K562 (cell line): Measurements from ENCODE around the gene STPG4. TPM values are rescaled to one million over a fixed set of nuclear protein-coding genes. Genes with fewer than 3 reads are reported as not detected.

Experiments
- ATAC-seq: fragments of 200-7000 bp; cut with Tn5 transposase; 3 replicates; pipeline ENCODE4 v1.9.1; 2020; ENCODE audit warnings: moderate library complexity
- BruUV-seq: library from RNA; stranded (reverse); fragments of 400-500 nt; replicated peaks from 2 replicates; lab custom pipeline; 2021; lab: Mats Ljungman, UMichigan
- CTCF ChIA-PET: fragments of 300-600 bp; formaldehyde crosslinking; extraction: SDS; loops from one replicate; lab custom pipeline; 2021; ENCODE audit warnings: low intra/inter-chr PET ratio; lab: Yijun Ruan, JAX
- POLR2A ChIA-PET: fragments of 300-600, 350-650 bp; sonication (Branson Sonifier 250); formaldehyde crosslinking; extraction: SDS; loops from one replicate; lab custom pipeline; 2021; ENCODE audit warnings: antibody characterized with exemption, inconsistent platforms; lab: Yijun Ruan, JAX
- DNase-seq, 4 experiments: peaks; one replicate each; pipeline versions ENCODE4 v3.0.0 to v3.0.0-alpha.2; 2011 to 2018; ENCODE audit warnings: low spot score in 3 of 4, mixed read lengths in 3 of 4; ENCODE audit errors: extremely low read depth in 1 of 4
- FAIRE-seq: peaks from 2 replicates; lab custom pipeline; 2011; peaks lifted over from hg19 to GRCh38; lab: Jason Lieb, UNC
- H2AFZ ChIP-seq: 2 replicates; pipeline ENCODE4 v1.6.0; 2011; ENCODE audit warnings: low read depth, low read length, control low read depth, inconsistent platforms
- H3K27ac ChIP-seq: fragments of 200-600 bp; 3 replicates; pipeline ENCODE4 v1.8.0; 2011; ENCODE audit warnings: low read depth, mild to moderate bottlenecking, control low read depth, inconsistent platforms, low read length, moderate library complexity, mixed read lengths; ENCODE audit errors: extremely low read depth
- H3K27me3 ChIP-seq, 2 experiments: fragments of 300-600 bp in 1 of 2; 2 replicates in 1 of 2; 3 replicates in 1 of 2; pipeline versions ENCODE4 v1.6.0 to v1.8.0; 2011; ENCODE audit warnings: inconsistent platforms in 2 of 2, low read length in 2 of 2, mild to moderate bottlenecking in 1 of 2, mixed read lengths in 1 of 2, moderate library complexity in 1 of 2; ENCODE audit not compliant: control insufficient read depth in 2 of 2, insufficient read depth in 2 of 2
- H3K36me3 ChIP-seq: fragments of 300-600 bp; 3 replicates; pipeline ENCODE4 v1.8.0; 2011; ENCODE audit warnings: mild to moderate bottlenecking, low read length, inconsistent platforms; ENCODE audit not compliant: control insufficient read depth, insufficient read depth
- H3K4me1 ChIP-seq, 2 experiments: fragments of 200-600 bp in 1 of 2; replicated peaks in 1 of 2; 2 replicates in 1 of 2; 3 replicates in 1 of 2; pipeline versions ENCODE4 v1.5.1 to v1.8.0; 2011; ENCODE audit warnings: inconsistent platforms in 2 of 2, low read length in 2 of 2, mild to moderate bottlenecking in 1 of 2, mixed read lengths in 1 of 2, moderate library complexity in 1 of 2; ENCODE audit not compliant: control insufficient read depth in 2 of 2, insufficient read depth in 2 of 2
- H3K4me2 ChIP-seq: 2 replicates; pipeline ENCODE4 v1.6.1; 2011; ENCODE audit warnings: low read length, control low read depth, inconsistent platforms, mixed read lengths; ENCODE audit not compliant: insufficient read depth
- H3K4me3 ChIP-seq: fragments of 200-600 bp; sonication (generic), shearing (Covaris generic); 2 replicates; pipeline ENCODE4 v1.5.1; 2016; ENCODE audit warnings: control low read depth, inconsistent platforms
- H3K79me2 ChIP-seq: fragments of 200-600 bp; 3 replicates; pipeline ENCODE4 v1.8.0; 2011; ENCODE audit warnings: low read length, inconsistent platforms; ENCODE audit not compliant: control insufficient read depth, insufficient read depth
- H3K9ac ChIP-seq, 2 experiments: 2 replicates each; pipeline versions ENCODE4 v1.6.0 to v1.6.1; 2011; ENCODE audit warnings: low read depth in 2 of 2, low read length in 2 of 2, control low read depth in 1 of 2, inconsistent platforms in 1 of 2, mild to moderate bottlenecking in 1 of 2, mixed read lengths in 1 of 2; ENCODE audit not compliant: insufficient read depth in 1 of 2
- H3K9me1 ChIP-seq: one replicate; pipeline ENCODE4 v1.6.0; 2011; ENCODE audit warnings: inconsistent platforms, mild to moderate bottlenecking, low read length, moderate library complexity; ENCODE audit not compliant: control insufficient read depth, insufficient read depth
- H3K9me3 ChIP-seq: replicated peaks from 2 replicates; pipeline ENCODE4 v1.5.1; 2011; ENCODE audit warnings: low read depth, low read length, inconsistent platforms; ENCODE audit not compliant: control insufficient read depth, insufficient read depth
- H4K20me1 ChIP-seq: replicated peaks from 2 replicates; pipeline ENCODE4 v1.6.1; 2011; ENCODE audit warnings: low read length, inconsistent platforms, mixed read lengths; ENCODE audit not compliant: control insufficient read depth, insufficient read depth
- ARHGAP35 ChIP-seq: fragments of 450-650 bp; IDR thresholded peaks from 2 replicates; pipeline ENCODE4 v1.6.1; 2018; ENCODE audit not compliant: partially characterized antibody
- BDP1 ChIP-seq: IDR thresholded peaks from 3 replicates; pipeline ENCODE4 v1.6.1; 2011; ENCODE audit not compliant: insufficient read length, insufficient read depth
- KDM5B ChIP-seq: fragments of 200-600 bp; sonication (generic); IDR thresholded peaks from 2 replicates; pipeline ENCODE4 v1.6.1; 2012; ENCODE audit warnings: low read depth, mild to moderate bottlenecking, moderate library complexity, low read length, control low read depth, inconsistent platforms; ENCODE audit not compliant: insufficient replicate concordance
- MTA1 ChIP-seq: fragments of 450-650 bp; IDR thresholded peaks from 2 replicates; pipeline ENCODE4 v1.6.1; 2017; ENCODE audit warnings: borderline replicate concordance
- NFE2L1 ChIP-seq: fragments of 450-650 bp; IDR thresholded peaks from 2 replicates; pipeline ENCODE4 v1.6.1; 2016; ENCODE audit warnings: missing genetic modification characterization, low read depth, mild to moderate bottlenecking, missing compliant biosample characterization, moderate library complexity, borderline replicate concordance
- PCBP2 ChIP-seq: fragments of 200-400 bp; formaldehyde crosslinking; IDR thresholded peaks from 2 replicates; pipeline ENCODE4 v1.6.1; 2018; ENCODE audit warnings: low read length, low read depth, mild to moderate bottlenecking, moderate library complexity; ENCODE audit not compliant: poor library complexity, severe bottlenecking
- STAG1 ChIP-seq: sonication (generic); formaldehyde crosslinking; IDR thresholded peaks from 2 replicates; pipeline ENCODE4 v1.5.0; 2020; ENCODE audit warnings: missing genetic modification reagents, borderline replicate concordance
- TARDBP ChIP-seq: fragments of 450-650 bp; IDR thresholded peaks from 2 replicates; pipeline ENCODE4 v1.6.1; 2016
- ZBTB34 ChIP-seq: fragments of 250-450 bp; sonication (Bioruptor Pico); IDR thresholded peaks from 2 replicates; pipeline ENCODE4 v1.8.0; 2021; ENCODE audit warnings: mild to moderate bottlenecking, moderate library complexity
- WGBS: fragments of 100-300 bp; shearing (Covaris generic); methylation state at CpG from one replicate; pipeline ENCODE4 v1.1.6; 2016; ENCODE audit warnings: low coverage, mixed read lengths; ENCODE audit not compliant: insufficient coverage; ENCODE audit errors: missing lambda C conversion rate; 5-methylcytosine and 5-hydroxymethylcytosine counted together
- in situ Hi-C: fragments of 300-500 bp; cut with MboI; formaldehyde crosslinking; loops from 4 replicates; pipeline ENCODE4 v1.15.0; 2018; ENCODE audit warnings: inconsistent platforms, mixed read lengths
- intact Hi-C: fragments of 100-400 bp; cut with micrococcal nuclease; formaldehyde crosslinking; loops from 2 replicates; pipeline ENCODE4 v1.14.2; 2022
- polyA plus RNA-seq, 8 experiments: library from polyadenylated mRNA; depleted of rRNA in 4 of 8; stranded (reverse) in 5 of 8; unstranded in 3 of 8; fragments of >200 nt; fragmentation: Nextera tagmentation in 2 of 8; fragmentation: Illumina TruSeq in 1 of 8; extraction: Ambion mirVana in 2 of 8; extraction: Trizol in 1 of 8; gene quantifications; 2 replicates each; pipeline versions ENCODE4 v1.2.1 to v1.2.3, GENCODE V29; 2011 to 2014; ENCODE audit warnings: inconsistent platforms in 1 of 8, missing spikeins in 1 of 8
- total RNA-seq, 7 experiments: library from RNA; depleted of rRNA in 6 of 7; stranded (reverse); fragments of >200 nt in 6 of 7; fragmentation: Illumina TruSeq in 2 of 7; extraction: Trizol in 2 of 7; gene quantifications; 2 replicates each; pipeline versions ENCODE4 v1.2.1 to v1.2.3, GENCODE V29; 2011 to 2021; ENCODE audit warnings: low replicate concordance in 1 of 7

The STPG4 gene
- total and polyA plus RNA-seq, 9 of the 15 experiments (the other 6 are each of a cell fraction or from before 2014, with no cell fraction given) = 0.10 to 0.68 (median 0.22) TPM; not detected in 6

- ChIA-PET CTCF (no interaction called here), POLR2A (interaction anchor here (0.6 kb wide), 1 partner anchor 72 kb away, joined by 4 read pairs; no protein-coding TSS in a partner anchor)
- no peak overlapping the region for H3K27ac ChIP-seq
- TF ChIP-seq ARHGAP35 (no peak), BDP1 (no peak), TARDBP (no peak), PCBP2 (no peak), NFE2L1 (tag) (no peak), MTA1 (no peak), STAG1 (CRISPR knock-in tag) (no peak), ZBTB34 (CRISPR knock-in tag) (no peak), KDM5B (no peak)
- ATAC-seq (no peak), DNase-seq (no peak), FAIRE-seq (no peak)
- BruUV-seq = no TSS peak
- H3K9me1 ChIP-seq = no peaks in the 10 kb centered on the region
- peaks cover 24 to 28% of the 10 kb centered on the region in 2 experiments for H3K4me1 ChIP-seq
- no peaks in the 10 kb centered on the region for H3K79me2 ChIP-seq
- intact Hi-C loops (no loop called here), in situ Hi-C loops (no loop called here)
- no peaks in the 10 kb centered on the region for H3K9me3 ChIP-seq
- no peak overlapping the region for H3K4me3 ChIP-seq
- H2AFZ ChIP-seq = no peak overlapping the region
- no peaks in the 10 kb centered on the region for H3K27me3 ChIP-seq
- H3K9ac ChIP-seq = no peak overlapping the region; a peak in 1 of 4 replicates
- H4K20me1 ChIP-seq = peaks cover 14% of the 10 kb centered on the region
- H3K36me3 ChIP-seq = no peaks in the 10 kb centered on the region
- WGBS = 90% methylated on average over 2 of the region's 3 CpGs
- H3K4me2 ChIP-seq = no peak overlapping the region
These were observed 71.6 kb downstream of the STPG4 start for GRCh38 chr2:47083485-47083884.
